ENCODE results near the gene CAPS.

Gene CAPS

GRCh38 chr19:5889288-5889971, 24.6 kb upstream of the CAPS start:
- TF ChIP-seq, protein P1, sequence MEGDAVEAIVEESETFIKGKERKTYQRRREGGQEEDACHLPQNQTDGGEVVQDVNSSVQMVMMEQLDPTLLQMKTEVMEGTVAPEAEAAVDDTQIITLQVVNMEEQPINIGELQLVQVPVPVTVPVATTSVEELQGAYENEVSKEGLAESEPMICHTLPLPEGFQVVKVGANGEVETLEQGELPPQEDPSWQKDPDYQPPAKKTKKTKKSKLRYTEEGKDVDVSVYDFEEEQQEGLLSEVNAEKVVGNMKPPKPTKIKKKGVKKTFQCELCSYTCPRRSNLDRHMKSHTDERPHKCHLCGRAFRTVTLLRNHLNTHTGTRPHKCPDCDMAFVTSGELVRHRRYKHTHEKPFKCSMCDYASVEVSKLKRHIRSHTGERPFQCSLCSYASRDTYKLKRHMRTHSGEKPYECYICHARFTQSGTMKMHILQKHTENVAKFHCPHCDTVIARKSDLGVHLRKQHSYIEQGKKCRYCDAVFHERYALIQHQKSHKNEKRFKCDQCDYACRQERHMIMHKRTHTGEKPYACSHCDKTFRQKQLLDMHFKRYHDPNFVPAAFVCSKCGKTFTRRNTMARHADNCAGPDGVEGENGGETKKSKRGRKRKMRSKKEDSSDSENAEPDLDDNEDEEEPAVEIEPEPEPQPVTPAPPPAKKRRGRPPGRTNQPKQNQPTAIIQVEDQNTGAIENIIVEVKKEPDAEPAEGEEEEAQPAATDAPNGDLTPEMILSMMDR (IDR thresholded peaks at IDR 0.05; ENCODE audit: low read depth, low read length), result no peak
- no peak overlapping the region for H3K4me3 ChIP-seq (replicated peaks in 1 of 2; ENCODE audit: low read depth in 2 of 2, low read length in 2 of 2)
- DNase-seq (ENCODE audit: low read depth in 2 of 2), result no peak

- TF ChIP-seq, protein P1 (IDR thresholded peaks at IDR 0.05; ENCODE audit: low read depth, low read length), result no peak
- DNase-seq (ENCODE audit: low read depth in 2 of 2), result no peak
- no peak overlapping the region for H3K4me3 ChIP-seq (replicated peaks in 1 of 2; ENCODE audit: low read depth in 2 of 2, low read length in 2 of 2)
Measured at GRCh38 chr19:5890099-5890498, 24.0 kb upstream of the CAPS start.

DNA sequence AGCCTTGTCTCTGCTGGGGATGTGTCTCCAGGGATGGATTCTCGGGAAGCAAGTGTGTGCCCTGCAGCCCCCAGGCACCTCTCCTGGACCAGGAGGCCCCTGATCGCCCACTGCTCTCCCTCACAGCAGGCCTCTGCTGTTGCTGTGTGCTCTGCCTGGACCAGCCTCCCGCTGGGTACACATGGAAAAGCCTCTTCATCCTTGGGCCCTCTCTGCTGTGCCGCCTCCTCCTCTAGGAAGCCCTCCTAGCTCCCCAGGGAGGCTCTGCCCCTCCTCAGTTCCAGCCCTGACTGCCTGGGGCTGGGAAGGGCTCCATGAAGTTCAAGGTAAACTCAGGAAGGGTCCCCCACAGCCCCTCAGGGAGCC, 22.5 kb upstream of the CAPS start:
- TF ChIP-seq, protein P1 (IDR thresholded peaks at IDR 0.05; ENCODE audit: low read depth, low read length), result no peak
- no peak overlapping the region for H3K4me3 ChIP-seq (replicated peaks in 1 of 2; ENCODE audit: low read depth in 2 of 2, low read length in 2 of 2)
- no peak for DNase-seq (ENCODE audit: low read depth in 2 of 2)

GRCh38 chr19:5891938-5892771, 21.9 kb upstream of the CAPS start:
- DNase-seq (ENCODE audit: low read depth in 2 of 2), result peak; percentile 35 to 57
- H3K4me3 ChIP-seq (replicated peaks in 1 of 2; ENCODE audit: low read depth in 2 of 2, low read length in 2 of 2), result no peak overlapping the region
- TF ChIP-seq, protein P1 (IDR thresholded peaks at IDR 0.05; ENCODE audit: low read depth, low read length), result peak; percentile 79

DNA sequence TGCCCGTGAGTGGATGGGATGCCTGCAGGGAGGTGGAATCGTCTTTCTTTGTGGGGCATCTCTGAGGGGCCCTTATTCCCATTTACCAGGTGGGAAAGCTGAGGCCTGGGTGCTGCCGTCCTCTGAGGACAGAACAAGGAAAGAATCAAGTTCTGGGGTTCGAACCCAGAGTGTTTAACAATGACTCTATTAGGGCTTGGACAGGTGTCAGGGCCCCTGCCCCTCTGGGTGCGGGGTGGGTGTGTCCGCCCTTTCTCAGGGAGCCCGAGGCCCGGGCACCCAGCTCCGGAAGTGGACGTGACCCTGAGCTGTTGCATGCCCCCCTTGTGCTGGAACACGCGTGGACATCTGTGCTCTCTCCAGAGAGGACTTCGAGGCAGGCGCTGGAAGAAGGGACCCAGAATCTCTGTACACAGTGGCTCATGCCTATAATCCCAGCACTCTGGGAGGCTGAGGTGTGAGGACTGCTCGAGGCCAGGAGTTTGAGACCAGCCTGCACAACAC, 21.2 kb upstream of the CAPS start:
- TF ChIP-seq, protein P1 (IDR thresholded peaks at IDR 0.05; ENCODE audit: low read depth, low read length), result no peak
- H3K4me3 ChIP-seq (replicated peaks in 1 of 2; ENCODE audit: low read depth in 2 of 2, low read length in 2 of 2), result no peak overlapping the region

GRCh38 chr19:5893296-5893903, 20.7 kb upstream of the CAPS start:
- H3K4me3 ChIP-seq (replicated peaks in 1 of 2; ENCODE audit: low read depth in 2 of 2, low read length in 2 of 2), result no peak overlapping the region
- DNase-seq (ENCODE audit: low read depth in 2 of 2), result no peak
- TF ChIP-seq, protein P1 (IDR thresholded peaks at IDR 0.05; ENCODE audit: low read depth, low read length), result no peak

More for the DNA sequence above, 21.2 kb upstream of the CAPS start:
- DNase-seq (ENCODE audit: low read depth in 2 of 2), result no peak

All from cardiac fibroblast (primary cell).